H1 (cell line): ENCODE results near the gene MAP2K7. TPM values are rescaled to one million over a fixed set of nuclear protein-coding genes. Genes with fewer than 3 reads are reported as not detected.

Experiments
- CTCF ChIA-PET: fragments of 300-600 bp; sonication (Branson Sonifier 250); formaldehyde crosslinking; loops from one replicate; lab custom pipeline; 2021; ENCODE audit not compliant: partially characterized antibody; lab: Charles Lee
- POLR2A ChIA-PET: fragments of 300-600 bp; sonication (Branson Sonifier 250); formaldehyde crosslinking; loops from one replicate; lab custom pipeline; 2021; ENCODE audit warnings: inconsistent platforms; ENCODE audit not compliant: partially characterized antibody; lab: Charles Lee
- DNase-seq, 2 experiments: peaks; one replicate each; pipeline versions ENCODE4 v3.0.0 to v3.0.0-alpha.2; 2010 to 2022; ENCODE audit warnings: low spot score in 2 of 2, low read depth in 1 of 2, mixed read lengths in 1 of 2
- FAIRE-seq: peaks from 2 replicates; lab custom pipeline; 2011; peaks lifted over from hg19 to GRCh38; lab: Jason Lieb, UNC
- H2AFZ ChIP-seq: 2 replicates; pipeline ENCODE4 v1.8.1; 2012; ENCODE audit warnings: low read length, inconsistent platforms
- H2AK5ac ChIP-seq: 2 replicates; pipeline ENCODE4 v1.6.1; 2013; ENCODE audit warnings: low read depth, low read length
- H2BK120ac ChIP-seq: replicated peaks from 2 replicates; pipeline ENCODE3; 2013; ENCODE audit warnings: low read depth, low read length, inconsistent platforms
- H2BK12ac ChIP-seq: 2 replicates; pipeline ENCODE4 v1.6.1; 2013; ENCODE audit warnings: low read depth, low read length
- H2BK15ac ChIP-seq: 2 replicates; pipeline ENCODE4 v1.6.1; 2013; ENCODE audit warnings: low read length
- H2BK20ac ChIP-seq: 2 replicates; pipeline ENCODE4 v1.6.1; 2013; ENCODE audit warnings: low read length
- H2BK5ac ChIP-seq: 2 replicates; pipeline ENCODE4 v1.6.1; 2013; ENCODE audit warnings: low read depth, low read length
- H3K14ac ChIP-seq: 2 replicates; pipeline ENCODE4 v1.6.1; 2013; ENCODE audit warnings: inconsistent platforms; ENCODE audit not compliant: insufficient read length
- H3K18ac ChIP-seq: 2 replicates; pipeline ENCODE4 v1.6.1; 2013; ENCODE audit warnings: low read length; ENCODE audit errors: extremely low read depth
- H3K23ac ChIP-seq: 2 replicates; pipeline ENCODE4 v1.6.1; 2013; ENCODE audit warnings: inconsistent platforms; ENCODE audit not compliant: insufficient read length
- H3K23me2 ChIP-seq: 2 replicates; pipeline ENCODE4 v1.6.1; 2013; ENCODE audit warnings: low read depth, low read length
- H3K27ac ChIP-seq: 2 replicates; pipeline ENCODE4 v1.6.1; 2011; ENCODE audit warnings: low read depth, low read length, inconsistent platforms
- H3K27me3 ChIP-seq, 4 experiments: replicated peaks in 1 of 4; 1 replicate in 1 of 4; 2 replicates in 3 of 4; pipeline versions ENCODE4 v1.6.1 to v1.8.1; 2011 to 2013; ENCODE audit warnings: low read length in 3 of 4, mild to moderate bottlenecking in 3 of 4, inconsistent platforms in 2 of 4, mixed read lengths in 2 of 4, moderate library complexity in 1 of 4; ENCODE audit not compliant: control insufficient read depth in 3 of 4, insufficient read depth in 3 of 4; ENCODE audit errors: extremely low read depth in 1 of 4
- H3K36me3 ChIP-seq, 4 experiments: 2 replicates each; pipeline versions ENCODE4 v1.6.1 to v1.8.1; 2011 to 2013; ENCODE audit warnings: mild to moderate bottlenecking in 4 of 4, low read length in 3 of 4, moderate library complexity in 2 of 4, control low read depth in 1 of 4, inconsistent platforms in 1 of 4; ENCODE audit not compliant: insufficient read depth in 4 of 4, control insufficient read depth in 2 of 4
- H3K4ac ChIP-seq: replicated peaks from 2 replicates; pipeline ENCODE3; 2013; ENCODE audit warnings: low read length, low read depth, mixed read lengths, inconsistent platforms; ENCODE audit not compliant: insufficient read length
- H3K4me1 ChIP-seq, 4 experiments: replicated peaks in 1 of 4; 1 replicate in 1 of 4; 2 replicates in 3 of 4; pipeline versions ENCODE4 v1.6.1 to v1.8.1; 2011 to 2013; ENCODE audit warnings: low read length in 3 of 4, inconsistent platforms in 2 of 4, mixed read lengths in 1 of 4; ENCODE audit not compliant: insufficient read depth in 4 of 4, control insufficient read depth in 3 of 4
- H3K4me2 ChIP-seq, 2 experiments: 2 replicates each; pipeline versions ENCODE4 v1.6.1 to v1.8.1; 2011 to 2013; ENCODE audit warnings: low read depth in 2 of 2, low read length in 2 of 2, control low read depth in 1 of 2, inconsistent platforms in 1 of 2, mild to moderate bottlenecking in 1 of 2; ENCODE audit not compliant: insufficient read depth in 1 of 2
- H3K4me3 ChIP-seq, 4 experiments: fragments of 200-600, 300-600 bp in 1 of 4; sonication (generic), shearing (Covaris generic), sonication (Bioruptor Twin) in 1 of 4; 2 replicates each; pipeline versions ENCODE4 v1.5.1 to v1.8.1; 2011 to 2016; ENCODE audit warnings: low read length in 4 of 4, low read depth in 3 of 4, control low read depth in 2 of 4, inconsistent platforms in 2 of 4, mild to moderate bottlenecking in 2 of 4, mixed read lengths in 1 of 4, moderate library complexity in 1 of 4; ENCODE audit not compliant: insufficient read depth in 2 of 4; ENCODE audit errors: extremely low read depth in 1 of 4
- H3K56ac ChIP-seq: replicated peaks from 2 replicates; pipeline ENCODE3; 2013; ENCODE audit warnings: low read depth, mild to moderate bottlenecking, mixed read lengths, low read length, inconsistent platforms; ENCODE audit not compliant: insufficient read length
- H3K79me1 ChIP-seq: 2 replicates; pipeline ENCODE4 v1.6.1; 2013; ENCODE audit warnings: low read depth, low read length, control low read depth
- H3K79me2 ChIP-seq, 2 experiments: 2 replicates each; pipeline versions ENCODE4 v1.6.1 to v1.8.1; 2012 to 2013; ENCODE audit warnings: low read length in 2 of 2, mild to moderate bottlenecking in 2 of 2, inconsistent platforms in 1 of 2; ENCODE audit not compliant: insufficient read depth in 2 of 2, control insufficient read depth in 1 of 2
- H3K9ac ChIP-seq, 4 experiments: replicated peaks in 1 of 4; 1 replicate in 1 of 4; 2 replicates in 3 of 4; pipeline versions ENCODE4 v1.6.1 to v1.8.1; 2011 to 2013; ENCODE audit warnings: low read depth in 3 of 4, low read length in 3 of 4, control low read depth in 2 of 4, mild to moderate bottlenecking in 2 of 4, moderate library complexity in 2 of 4, inconsistent platforms in 1 of 4; ENCODE audit errors: extremely low read depth in 1 of 4
- H3K9me3 ChIP-seq, 2 experiments: 2 replicates each; pipeline versions ENCODE4 v1.6.1 to v1.8.1; 2012 to 2013; ENCODE audit warnings: mild to moderate bottlenecking in 2 of 2, moderate library complexity in 2 of 2, control low read depth in 1 of 2, inconsistent platforms in 1 of 2, low read depth in 1 of 2, low read length in 1 of 2, mixed read lengths in 1 of 2; ENCODE audit not compliant: insufficient read depth in 2 of 2
- H4K20me1 ChIP-seq, 2 experiments: replicated peaks in 1 of 2; 2 replicates each; pipeline versions ENCODE3 to v1.8.1; 2011 to 2013; ENCODE audit warnings: inconsistent platforms in 2 of 2, low read length in 2 of 2, mild to moderate bottlenecking in 1 of 2; ENCODE audit not compliant: insufficient read depth in 2 of 2, control insufficient read depth in 1 of 2
- H4K5ac ChIP-seq: 2 replicates; pipeline ENCODE4 v1.6.1; 2013; ENCODE audit warnings: low read length, low read depth, mixed read lengths, inconsistent platforms; ENCODE audit not compliant: insufficient read length
- H4K8ac ChIP-seq: 2 replicates; pipeline ENCODE4 v1.8.0; 2013; ENCODE audit warnings: mild to moderate bottlenecking, moderate library complexity, low read length, inconsistent platforms; ENCODE audit not compliant: insufficient read depth; ENCODE audit errors: extremely low read depth
- H4K91ac ChIP-seq: replicated peaks from 2 replicates; pipeline ENCODE3; 2013; ENCODE audit warnings: low read length, mixed read lengths, inconsistent platforms; ENCODE audit not compliant: insufficient read length
- CHD2 ChIP-seq: IDR thresholded peaks from 2 replicates; pipeline ENCODE4 v1.6.1; 2012; ENCODE audit warnings: low read length, improper control_type of control experiment
- HDAC2 ChIP-seq, 2 experiments: fragments of 300-600 bp in 1 of 2; sonication (generic) in 1 of 2; IDR thresholded peaks; 2 replicates each; pipeline ENCODE4 v1.6.1; 2011 to 2012; ENCODE audit warnings: low read depth in 2 of 2, low read length in 2 of 2, mild to moderate bottlenecking in 2 of 2, moderate library complexity in 2 of 2, borderline replicate concordance in 1 of 2, inconsistent platforms in 1 of 2
- SP1 ChIP-seq: IDR thresholded peaks from 2 replicates; pipeline ENCODE4 v1.6.1; 2011; ENCODE audit warnings: low read depth, low read length
- WGBS, 2 experiments: shearing (Covaris generic) in 1 of 2; methylation state at CpG; one replicate each; pipeline versions ENCODE4 v1.1.6 to v1.1.7; 2013 to 2015; ENCODE audit warnings: low lambda C conversion rate in 2 of 2, mixed read lengths in 2 of 2, inconsistent platforms in 1 of 2, low coverage in 1 of 2, missing lambda C conversion rate in 1 of 2; ENCODE audit not compliant: insufficient replicate concordance in 2 of 2, insufficient coverage in 1 of 2, insufficient read length in 1 of 2; ENCODE audit errors: extremely low coverage in 1 of 2, missing lambda C conversion rate in 1 of 2; 5-methylcytosine and 5-hydroxymethylcytosine counted together
- polyA plus RNA-seq, 7 experiments: library from polyadenylated mRNA; depleted of rRNA in 3 of 7; stranded (reverse) in 5 of 7; unstranded in 2 of 7; fragments of >200 nt in 5 of 7; fragments of 200-250 nt in 2 of 7; gene quantifications; 1 replicate in 5 of 7; 2 replicates in 1 of 7; 4 replicates in 1 of 7; pipeline versions ENCODE4 v1.2.1 to v1.2.3, GENCODE V29; 2011 to 2013; ENCODE audit warnings: missing spikeins in 2 of 7, mixed read lengths in 2 of 7
- total RNA-seq: library from RNA; stranded (reverse); fragmentation: NEBNext Ultra II Directional; extraction: Animal tissue kit (Norgen Biotek cat#: 25700); gene quantifications from 2 replicates; pipeline ENCODE4 v1.2.1, GENCODE V29; 2021

MAP2K7 gene
- total and polyA plus RNA-seq, 2 of the 8 experiments (the other 6 are each of a cell fraction or from before 2014, with no cell fraction given) = 8.9 to 38.3 TPM

GRCh38 chr19:7914099-7914498, 10.4 kb downstream of the MAP2K7 start:
- Histone ChIP-seq H3K4me3 (no peak overlapping the region), H3K4ac (no peak overlapping the region), H2BK15ac (no peak overlapping the region), H2BK5ac (no peak overlapping the region), H3K79me1 (0 out of 2 replicates have a peak, but pooled peaks cover 2% of the 10 kb centered on the region), H3K4me2 (no peak overlapping the region), H3K18ac (no peak overlapping the region), H2BK12ac (no peak overlapping the region)
- no peak for DNase-seq
- TF ChIP-seq SP1 (no peak), HDAC2 (IDR thresholded peaks at IDR 0.05; ENCODE audit: borderline replicate concordance in 1 of 2, low read depth in 2 of 2, low read length in 2 of 2) (no peak), CHD2 (no peak)
- TF ChIP-seq, all 59 proteins: peak for 0
- H3K4me1 ChIP-seq = peaks cover 0 to 9% (median 8%) of the 10 kb centered on the region in 4 experiments; a peak in 5 of 7 replicates
- WGBS, 2 experiments = 71% methylated on average over 7 of the region's 12 CpGs; no CpG with 5 or more reads in 1 of the 2 experiments
- H3K79me2 ChIP-seq = no peaks in the 10 kb centered on the region
- no peak overlapping the region for H3K27ac ChIP-seq
- H3K23ac ChIP-seq = no peak overlapping the region
- no peak overlapping the region for H4K91ac ChIP-seq
- no peak overlapping the region for H3K56ac ChIP-seq
- no peak overlapping the region for H2AFZ ChIP-seq
- H3K9ac ChIP-seq = no peak overlapping the region
- peaks cover 13% of the 10 kb centered on the region; the same call in 1 of the 2 replicates for H3K23me2 ChIP-seq
- peaks cover 5 to 30% (median 16%) of the 10 kb centered on the region in 4 experiments; a peak in 4 of 8 replicates for H3K36me3 ChIP-seq
- H2AK5ac ChIP-seq = no peak overlapping the region
- H4K8ac ChIP-seq = no peak overlapping the region
- CTCF ChIA-PET = interaction anchor here (1.0 to 2.1 kb wide), 5 partner anchors 13 to 61 kb away, joined by 4 to 9 read pairs (median 5); no protein-coding TSS in a partner anchor
- H4K20me1 ChIP-seq = peaks cover 2 to 10% of the 10 kb centered on the region in 2 experiments
- POLR2A ChIA-PET = interaction anchor here (0.8 to 10.6 kb wide), 6 partner anchors 12 to 49 kb away, joined by 3 to 106 read pairs (median 8); partner anchors contain the start of genes CTXN1 and MAP2K7
- H2BK120ac ChIP-seq = no peak overlapping the region
- H3K27me3 ChIP-seq = peaks cover 17 to 45% (median 39%) of the 10 kb centered on the region in 4 experiments; a peak in 6 of 7 replicates
- no peak overlapping the region for H2BK20ac ChIP-seq
- no peak overlapping the region for H4K5ac ChIP-seq
- FAIRE-seq = no peak
- no peak overlapping the region for H3K14ac ChIP-seq
- H3K9me3 ChIP-seq = no peaks in the 10 kb centered on the region
